IPS-20b (cell line): Measurements from ENCODE around the gene ADGRF4.
A peak's percentile ranks its signal among the peaks of the same experiment; 100 is the strongest.

Experiments used
- H3K27ac ChIP-seq: one replicate; pipeline ENCODE4 v1.5.1; 2013; ENCODE audit warnings: low read length
- H3K27me3 ChIP-seq: 2 replicates; pipeline ENCODE4 v1.6.1; 2013; ENCODE audit warnings: mild to moderate bottlenecking, low read length, inconsistent platforms; ENCODE audit not compliant: insufficient read depth
- H3K36me3 ChIP-seq: 2 replicates; pipeline ENCODE4 v1.6.1; 2013; ENCODE audit warnings: low read depth, mild to moderate bottlenecking, inconsistent platforms, low read length, moderate library complexity; ENCODE audit not compliant: insufficient read depth
- H3K4me1 ChIP-seq: 2 replicates; pipeline ENCODE4 v1.6.1; 2013; ENCODE audit warnings: mild to moderate bottlenecking, control low read depth, inconsistent platforms, low read length, moderate library complexity; ENCODE audit not compliant: insufficient read depth
- H3K4me3 ChIP-seq: 2 replicates; pipeline ENCODE4 v1.5.1; 2013; ENCODE audit warnings: mild to moderate bottlenecking, low read length, inconsistent platforms
- H3K9ac ChIP-seq: 2 replicates; pipeline ENCODE4 v1.6.1; 2013; ENCODE audit warnings: low read depth, mild to moderate bottlenecking, inconsistent platforms, low read length, moderate library complexity
- H3K9me3 ChIP-seq: 2 replicates; pipeline ENCODE4 v1.6.1; 2013; ENCODE audit warnings: mild to moderate bottlenecking, low read depth, low read length, inconsistent platforms; ENCODE audit not compliant: insufficient read depth

The ADGRF4 gene

DNA sequence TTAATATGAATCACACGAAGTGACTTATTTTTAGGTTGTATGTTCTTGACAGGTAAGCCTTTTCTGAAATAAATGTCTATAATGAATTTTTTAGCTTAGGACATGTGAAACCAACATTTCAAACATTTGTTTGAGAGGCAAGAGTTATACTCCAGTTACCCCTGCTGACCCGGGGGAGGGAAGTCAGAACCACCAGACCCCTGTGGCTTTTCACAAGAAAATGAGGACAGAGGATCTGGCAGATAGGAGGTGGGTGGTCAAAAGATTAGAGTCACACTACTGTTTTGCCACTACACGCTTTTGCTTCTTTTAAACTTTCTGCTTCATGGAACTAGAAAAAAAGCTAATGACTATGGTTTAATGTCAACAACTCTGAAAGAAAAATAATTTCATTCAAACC, 27.5 kb upstream of the ADGRF4 start:
- Histone ChIP-seq H3K36me3 (no peaks in the 10 kb centered on the region), H3K9ac (peak overlapping the region; percentile 35; the same call in 1 of the 2 replicates), H3K27me3 (no peaks in the 10 kb centered on the region), H3K4me3 (0 out of 2 replicates have a peak overlapping the region, but pooled peaks have one; percentile 21), H3K4me1 (peaks cover 13% of the 10 kb centered on the region; the same call in 1 of the 2 replicates), H3K9me3 (no peaks in the 10 kb centered on the region), H3K27ac (no peak overlapping the region)

DNA sequence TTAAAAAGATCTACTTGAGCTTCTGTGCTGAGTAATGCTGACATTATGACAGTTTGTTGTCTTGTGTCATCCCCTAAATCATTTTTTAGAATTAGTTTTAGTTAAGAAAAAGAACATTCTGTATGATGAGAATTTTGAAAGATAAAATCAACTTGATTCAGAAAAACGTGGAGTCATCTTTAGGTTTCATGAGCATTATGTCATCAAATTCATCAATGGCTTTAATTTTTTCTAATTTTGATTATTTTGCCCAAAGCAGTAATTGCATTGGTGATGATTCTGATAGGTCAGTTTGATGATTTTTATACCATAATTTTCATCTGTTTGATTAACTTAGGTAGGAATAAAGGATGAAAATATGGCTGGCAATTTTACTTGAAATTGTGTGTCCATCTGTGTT, 26.6 kb upstream of the ADGRF4 start:
- Histone ChIP-seq H3K4me1 (peaks cover 13% of the 10 kb centered on the region; the same call in 1 of the 2 replicates), H3K36me3 (no peaks in the 10 kb centered on the region), H3K9ac (no peak overlapping the region), H3K27ac (no peak overlapping the region), H3K4me3 (no peak overlapping the region), H3K9me3 (no peaks in the 10 kb centered on the region), H3K27me3 (no peaks in the 10 kb centered on the region)

DNA sequence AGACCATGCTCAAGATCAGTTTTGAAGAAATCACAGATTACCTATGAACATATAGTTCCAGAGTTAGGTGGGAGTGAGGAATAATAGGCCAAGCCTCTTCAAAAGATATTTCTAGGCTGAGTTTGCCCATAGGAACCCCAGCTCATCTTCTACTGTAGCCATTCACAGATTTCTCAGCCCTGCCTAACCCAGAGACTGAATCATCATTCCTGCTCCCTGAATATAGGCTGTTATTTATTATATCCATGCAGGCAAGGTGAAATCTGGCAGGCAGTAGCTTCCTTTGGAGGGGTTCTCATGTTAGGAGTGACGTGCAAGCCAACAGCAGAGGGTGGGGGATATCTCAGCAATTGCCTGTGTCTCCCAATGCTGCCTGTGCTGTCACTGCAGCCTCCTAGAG, 25.6 kb upstream of the ADGRF4 start:
- Histone ChIP-seq H3K9ac (no peak overlapping the region), H3K4me3 (no peak overlapping the region)

DNA sequence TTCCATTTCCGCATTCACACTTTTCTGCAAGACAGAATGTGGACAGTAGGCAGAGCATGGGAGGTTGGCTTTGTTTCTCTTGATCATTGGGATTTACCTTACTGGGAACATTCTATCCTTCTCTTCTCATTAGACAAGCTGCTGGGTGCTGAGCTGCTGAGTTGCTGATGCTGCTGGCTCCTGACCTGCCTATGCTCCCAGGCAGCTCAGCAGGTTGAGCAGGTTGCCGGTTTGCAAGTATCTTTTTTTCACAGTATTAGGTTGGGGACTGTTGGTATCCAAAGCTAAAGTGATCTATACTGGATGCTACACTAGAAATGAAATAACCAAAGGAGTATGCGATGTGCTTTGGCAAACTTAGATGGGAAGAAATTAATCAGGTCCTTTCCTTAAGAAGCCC, 23.7 kb upstream of the ADGRF4 start:
- no peak overlapping the region for H3K27ac ChIP-seq
- H3K9ac ChIP-seq, result no peak overlapping the region
- H3K36me3 ChIP-seq, result no peaks in the 10 kb centered on the region
- H3K4me3 ChIP-seq, result no peak overlapping the region
- no peaks in the 10 kb centered on the region for H3K27me3 ChIP-seq
- no peaks in the 10 kb centered on the region for H3K9me3 ChIP-seq
- peaks cover 13% of the 10 kb centered on the region; the same call in 1 of the 2 replicates for H3K4me1 ChIP-seq

More for the DNA sequence above, 25.6 kb upstream of the ADGRF4 start:
- H3K4me1 ChIP-seq, result peaks cover 13% of the 10 kb centered on the region; the same call in 1 of the 2 replicates
- H3K27ac ChIP-seq, result no peak overlapping the region
- H3K9me3 ChIP-seq, result no peaks in the 10 kb centered on the region
- no peaks in the 10 kb centered on the region for H3K36me3 ChIP-seq
- H3K27me3 ChIP-seq, result no peaks in the 10 kb centered on the region

DNA sequence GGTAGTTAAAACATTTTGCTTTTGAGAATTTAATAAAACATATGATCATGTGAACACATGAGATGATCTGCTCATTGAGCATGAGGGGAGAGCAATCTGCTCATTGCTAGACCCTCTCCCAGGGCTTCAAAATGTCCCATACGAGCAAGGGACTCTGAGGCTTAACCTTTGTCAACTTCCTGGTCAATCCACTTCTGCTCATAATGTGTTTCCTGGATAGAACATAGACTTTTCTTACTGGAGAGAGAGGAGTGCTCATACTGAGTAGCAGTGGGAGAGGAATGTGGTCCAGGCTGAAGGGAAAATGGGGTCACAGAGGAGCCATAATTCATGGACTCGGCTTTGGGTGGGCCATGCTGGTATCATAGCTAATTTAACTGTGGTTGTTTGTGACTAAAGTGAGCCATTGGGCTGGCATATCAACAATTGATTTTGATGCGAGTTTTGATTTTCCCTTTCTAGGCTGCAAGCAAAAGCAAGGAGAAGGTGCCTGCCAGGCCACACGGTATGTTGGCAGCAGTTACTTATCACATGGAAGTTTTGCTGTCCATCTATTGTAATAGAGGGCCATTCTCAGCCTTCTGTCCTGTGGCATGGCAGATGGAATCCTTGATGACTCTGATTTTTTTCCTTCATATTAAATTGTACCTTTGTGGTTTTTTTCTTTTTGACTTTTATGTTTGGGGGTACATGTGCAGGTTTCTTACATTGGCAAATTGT, 20.8 kb upstream of the ADGRF4 start:
- Histone ChIP-seq H3K27ac (no peak overlapping the region), H3K4me3 (no peak overlapping the region), H3K4me1 (no peaks in the 10 kb centered on the region), H3K9me3 (no peaks in the 10 kb centered on the region), H3K36me3 (no peaks in the 10 kb centered on the region), H3K9ac (no peak overlapping the region), H3K27me3 (no peaks in the 10 kb centered on the region)

DNA sequence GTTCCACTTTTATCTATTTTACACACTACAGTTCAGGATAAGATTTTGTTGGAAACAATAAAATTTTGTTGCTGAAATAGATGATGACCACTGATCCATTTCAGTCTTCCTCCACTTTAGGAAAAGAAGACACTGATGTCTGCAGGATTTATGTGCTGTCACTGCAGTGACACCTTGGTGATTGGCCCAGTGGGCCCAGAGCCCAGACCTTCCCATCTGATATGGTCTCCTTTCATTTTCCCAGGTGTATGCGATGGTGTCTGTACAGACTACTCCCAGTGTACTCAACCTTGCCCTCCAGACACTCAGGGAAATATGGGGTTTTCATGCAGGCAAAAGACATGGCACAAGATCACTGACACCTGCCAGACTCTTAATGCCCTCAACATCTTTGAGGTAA, 19.6 kb upstream of the ADGRF4 start:
- H3K9ac ChIP-seq, result no peak overlapping the region
- no peaks in the 10 kb centered on the region for H3K4me1 ChIP-seq
- no peaks in the 10 kb centered on the region for H3K27me3 ChIP-seq
- no peak overlapping the region for H3K27ac ChIP-seq
- H3K36me3 ChIP-seq, result no peaks in the 10 kb centered on the region
- H3K9me3 ChIP-seq, result no peaks in the 10 kb centered on the region
- no peak overlapping the region for H3K4me3 ChIP-seq

DNA sequence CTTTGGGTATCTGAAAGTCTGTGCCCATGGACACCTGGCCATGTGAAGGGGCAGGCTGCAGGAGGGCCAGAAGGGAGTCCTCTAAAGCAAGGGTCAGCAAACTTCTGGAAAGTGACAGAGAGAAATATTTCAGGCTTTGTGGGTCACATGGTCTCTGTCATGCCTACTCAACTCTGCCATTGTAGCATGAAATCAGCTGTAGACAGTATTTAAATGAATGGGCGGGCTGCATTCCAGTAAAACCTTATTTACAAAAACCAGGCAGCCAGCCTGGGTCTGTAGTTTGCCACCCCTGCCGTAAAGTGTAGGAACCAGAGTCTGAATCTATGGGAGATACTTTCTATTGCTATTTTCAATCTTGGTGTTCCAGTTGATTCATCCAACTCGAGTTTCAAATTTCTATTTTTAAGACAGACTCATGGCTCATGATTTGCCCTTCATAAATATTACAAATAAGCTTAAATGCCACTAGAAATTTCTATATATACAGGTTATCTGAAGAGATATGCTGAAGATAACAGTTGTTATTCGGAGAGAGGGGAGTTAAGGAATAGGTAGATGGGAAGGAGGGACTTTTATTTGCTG, 19.0 kb upstream of the ADGRF4 start:
- H3K27me3 ChIP-seq, result no peaks in the 10 kb centered on the region
- H3K4me1 ChIP-seq, result no peaks in the 10 kb centered on the region
- H3K9me3 ChIP-seq, result no peaks in the 10 kb centered on the region
- H3K27ac ChIP-seq, result no peak overlapping the region
- H3K36me3 ChIP-seq, result no peaks in the 10 kb centered on the region
- H3K9ac ChIP-seq, result no peak overlapping the region
- H3K4me3 ChIP-seq, result no peak overlapping the region

DNA sequence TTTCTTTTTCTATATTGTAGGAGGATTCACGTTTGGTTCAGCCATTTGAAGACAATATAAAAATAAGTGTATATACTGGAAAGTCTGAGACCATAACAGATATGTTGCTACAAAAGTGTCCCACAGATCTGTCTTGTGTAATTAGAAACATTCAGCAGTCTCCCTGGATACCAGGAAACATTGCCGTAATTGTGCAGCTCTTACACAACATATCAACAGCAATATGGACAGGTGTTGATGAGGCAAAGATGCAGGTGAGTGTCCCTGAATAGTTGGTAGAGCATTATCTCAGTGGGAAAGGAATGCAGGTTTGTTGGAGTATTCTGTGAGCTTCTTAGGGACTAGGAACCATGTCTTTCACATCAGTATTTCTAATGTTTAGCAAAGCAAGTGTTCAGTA, 18.3 kb upstream of the ADGRF4 start:
- no peaks in the 10 kb centered on the region for H3K27me3 ChIP-seq

DNA sequence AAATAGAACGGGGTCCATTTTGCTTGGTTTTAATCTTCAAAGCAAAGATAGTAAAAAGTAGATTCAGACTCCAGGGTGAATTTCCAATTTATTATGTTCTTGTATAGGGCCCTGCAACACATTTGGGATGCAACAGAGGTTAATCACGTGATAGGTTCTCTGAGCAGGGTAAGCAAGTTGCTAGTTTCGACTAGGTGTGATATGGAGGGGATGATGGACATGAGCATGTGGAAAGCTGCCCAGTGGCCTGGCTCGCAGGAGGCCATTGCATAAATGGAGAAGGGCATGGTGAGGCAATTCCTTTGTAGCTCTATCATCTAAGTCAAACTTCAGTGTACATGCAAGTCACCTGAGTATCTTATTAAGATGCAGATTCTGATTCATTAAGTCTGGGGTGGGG, 17.7 kb upstream of the ADGRF4 start:
- Histone ChIP-seq H3K4me1 (no peaks in the 10 kb centered on the region), H3K27me3 (no peaks in the 10 kb centered on the region), H3K27ac (no peak overlapping the region), H3K9me3 (no peaks in the 10 kb centered on the region), H3K9ac (no peak overlapping the region), H3K4me3 (no peak overlapping the region), H3K36me3 (no peaks in the 10 kb centered on the region)

More for the DNA sequence above, 18.3 kb upstream of the ADGRF4 start:
- H3K4me3 ChIP-seq, result no peak overlapping the region
- H3K36me3 ChIP-seq, result no peaks in the 10 kb centered on the region
- no peaks in the 10 kb centered on the region for H3K4me1 ChIP-seq
- H3K9me3 ChIP-seq, result no peaks in the 10 kb centered on the region
- no peak overlapping the region for H3K9ac ChIP-seq
- H3K27ac ChIP-seq, result no peak overlapping the region

DNA sequence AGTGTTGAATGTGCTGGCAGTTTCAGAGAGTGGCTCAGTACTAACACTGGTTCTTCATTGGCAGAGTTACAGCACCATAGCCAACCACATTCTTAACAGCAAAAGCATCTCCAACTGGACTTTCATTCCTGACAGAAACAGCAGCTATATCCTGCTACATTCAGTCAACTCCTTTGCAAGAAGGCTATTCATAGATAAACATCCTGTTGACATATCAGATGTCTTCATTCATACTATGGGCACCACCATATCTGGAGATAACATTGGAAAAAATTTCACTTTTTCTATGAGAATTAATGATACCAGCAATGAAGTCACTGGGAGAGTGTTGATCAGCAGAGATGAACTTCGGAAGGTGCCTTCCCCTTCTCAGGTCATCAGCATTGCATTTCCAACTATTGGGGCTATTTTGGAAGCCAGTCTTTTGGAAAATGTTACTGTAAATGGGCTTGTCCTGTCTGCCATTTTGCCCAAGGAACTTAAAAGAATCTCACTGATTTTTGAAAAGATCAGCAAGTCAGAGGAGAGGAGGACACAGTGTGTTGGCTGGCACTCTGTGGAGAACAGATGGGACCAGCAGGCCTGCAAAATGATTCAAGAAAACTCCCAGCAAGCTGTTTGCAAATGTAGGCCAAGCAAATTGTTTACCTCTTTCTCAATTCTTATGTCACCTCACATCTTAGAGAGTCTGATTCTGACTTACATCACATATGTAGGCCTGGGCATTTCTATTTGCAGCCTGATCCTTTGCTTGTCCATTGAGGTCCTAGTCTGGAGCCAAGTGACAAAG, 17.0 kb upstream of the ADGRF4 start:
- Histone ChIP-seq H3K4me1 (no peaks in the 10 kb centered on the region), H3K27me3 (no peaks in the 10 kb centered on the region), H3K36me3 (no peaks in the 10 kb centered on the region), H3K4me3 (no peak overlapping the region), H3K9me3 (no peaks in the 10 kb centered on the region), H3K9ac (no peak overlapping the region), H3K27ac (no peak overlapping the region)

DNA sequence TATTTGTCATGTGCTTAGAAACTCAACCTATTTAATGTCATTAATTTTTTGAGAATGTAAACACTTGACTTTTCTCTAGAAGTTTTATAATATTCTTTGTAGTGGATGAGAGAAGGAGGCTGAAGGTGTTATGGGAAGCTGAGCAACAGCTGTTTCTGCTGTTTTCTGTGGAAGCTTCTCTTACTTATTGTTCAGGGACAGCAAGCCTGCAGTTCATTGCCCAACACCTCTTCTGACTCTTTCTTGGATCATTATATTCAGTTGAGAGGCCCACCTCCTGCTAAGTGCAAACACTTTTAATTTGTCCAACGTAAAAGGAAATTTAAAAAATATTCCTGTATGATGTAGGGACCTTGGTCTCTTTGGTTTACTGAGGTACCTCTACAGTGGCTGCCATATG, 12.0 kb upstream of the ADGRF4 start:
- no peak overlapping the region for H3K9ac ChIP-seq
- H3K27me3 ChIP-seq, result no peaks in the 10 kb centered on the region
- H3K4me3 ChIP-seq, result no peak overlapping the region
- no peaks in the 10 kb centered on the region for H3K9me3 ChIP-seq
- no peaks in the 10 kb centered on the region for H3K4me1 ChIP-seq
- no peaks in the 10 kb centered on the region for H3K36me3 ChIP-seq
- H3K27ac ChIP-seq, result no peak overlapping the region

DNA sequence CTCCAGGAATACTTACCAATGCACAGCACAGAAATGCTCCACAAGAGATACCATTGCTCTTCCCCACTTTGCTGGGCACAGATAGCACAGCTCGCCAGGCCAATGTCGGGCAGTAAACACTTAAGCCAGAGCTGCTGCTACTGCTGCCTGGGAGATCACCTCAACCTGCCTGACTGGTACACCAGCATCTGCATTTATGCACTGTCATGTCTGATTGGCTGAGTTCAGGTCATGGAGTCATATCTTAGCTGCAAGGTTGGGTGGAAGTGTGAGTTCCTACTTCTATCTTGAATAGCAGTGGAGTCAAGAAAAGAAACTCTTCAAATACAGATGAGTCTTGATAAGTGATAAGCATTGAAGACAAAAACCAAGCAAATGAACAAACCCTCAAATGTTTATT, 10.9 kb upstream of the ADGRF4 start:
- no peak overlapping the region for H3K27ac ChIP-seq
- H3K4me3 ChIP-seq, result no peak overlapping the region
- H3K36me3 ChIP-seq, result no peaks in the 10 kb centered on the region
- no peak overlapping the region for H3K9ac ChIP-seq
- H3K9me3 ChIP-seq, result no peaks in the 10 kb centered on the region
- H3K4me1 ChIP-seq, result no peaks in the 10 kb centered on the region
- no peaks in the 10 kb centered on the region for H3K27me3 ChIP-seq
